HepG2 (cell line): Measurements from ENCODE around the gene SMIM20. TPM values are rescaled to one million over a fixed set of nuclear protein-coding genes. Genes with fewer than 3 reads are reported as not detected.
A peak's percentile ranks its signal among the peaks of the same experiment; 100 is the strongest.

Experiments used
- AHR ChIP-seq: IDR thresholded peaks from 2 replicates; pipeline ENCODE4 v1.6.1; 2018; ENCODE audit warnings: missing genetic modification reagents, missing compliant biosample characterization
- AKAP8 ChIP-seq: sonication (generic); formaldehyde crosslinking; IDR thresholded peaks from 2 replicates; pipeline ENCODE4 v1.5.1; 2020; ENCODE audit warnings: mild to moderate bottlenecking, missing genetic modification reagents
- CREM ChIP-seq, 2 experiments: sonication (generic) in 1 of 2; formaldehyde crosslinking in 1 of 2; IDR thresholded peaks; 2 replicates each; pipeline versions ENCODE4 v1.4.0 to v1.6.1; 2016 to 2020; ENCODE audit warnings: antibody characterized with exemption in 1 of 2, mild to moderate bottlenecking in 1 of 2, missing genetic modification reagents in 1 of 2
- ELF1 ChIP-seq: sonication (generic); formaldehyde crosslinking; IDR thresholded peaks from 2 replicates; pipeline ENCODE4 v1.4.0; 2020; ENCODE audit warnings: missing genetic modification reagents
- FOSL2 ChIP-seq: sonication (generic); formaldehyde crosslinking; IDR thresholded peaks from 2 replicates; pipeline ENCODE4 v1.4.0; 2020; ENCODE audit warnings: missing genetic modification reagents
- FOXC1 ChIP-seq: sonication (generic); formaldehyde crosslinking; IDR thresholded peaks from 2 replicates; pipeline ENCODE4 v1.8.0; 2022; ENCODE audit warnings: mild to moderate bottlenecking, missing genetic modification reagents, borderline replicate concordance
- HDAC6 ChIP-seq: fragments of 200-600 bp; sonication (generic); IDR thresholded peaks from 2 replicates; pipeline ENCODE4 v1.7.0; 2017; ENCODE audit warnings: mild to moderate bottlenecking, antibody characterized with exemption, low read length, low read depth
- HNF4A ChIP-seq: sonication (generic); formaldehyde crosslinking; IDR thresholded peaks from 2 replicates; pipeline ENCODE4 v1.4.0; 2020; ENCODE audit warnings: missing genetic modification reagents
- HOXA5 ChIP-seq: sonication (generic); formaldehyde crosslinking; IDR thresholded peaks from 2 replicates; pipeline ENCODE4 v1.4.0; 2020; ENCODE audit warnings: missing genetic modification reagents
- KIAA2018 ChIP-seq: sonication (generic); formaldehyde crosslinking; IDR thresholded peaks from 2 replicates; pipeline ENCODE4 v1.5.0; 2020; ENCODE audit warnings: mild to moderate bottlenecking, missing genetic modification reagents, borderline replicate concordance
- MTA3 ChIP-seq: sonication (generic); formaldehyde crosslinking; IDR thresholded peaks from 2 replicates; pipeline ENCODE4 v1.4.0; 2020; ENCODE audit warnings: missing genetic modification reagents
- NR2F2 ChIP-seq: IDR thresholded peaks from 2 replicates; pipeline ENCODE4 v1.6.1; 2012; ENCODE audit warnings: low read depth, inconsistent platforms, borderline replicate concordance
- TFDP1 ChIP-seq: IDR thresholded peaks from 2 replicates; pipeline ENCODE4 v1.6.1; 2016; ENCODE audit warnings: missing compliant biosample characterization, missing genetic modification reagents, borderline replicate concordance
- ZFP36L1 ChIP-seq: sonication (generic); formaldehyde crosslinking; IDR thresholded peaks from 2 replicates; pipeline ENCODE4 v1.8.0; 2022; ENCODE audit warnings: mild to moderate bottlenecking, missing genetic modification reagents, moderate library complexity
- ZNF225 ChIP-seq: sonication (generic); formaldehyde crosslinking; IDR thresholded peaks from 2 replicates; pipeline ENCODE4 v1.4.0; 2020; ENCODE audit warnings: mild to moderate bottlenecking, missing genetic modification reagents
- ZNF24 ChIP-seq: fragments of 450-650 bp; IDR thresholded peaks from 2 replicates; pipeline ENCODE4 v1.6.1; 2017; ENCODE audit warnings: antibody characterized with exemption, mild to moderate bottlenecking
- ZNF44 ChIP-seq: sonication (generic); formaldehyde crosslinking; IDR thresholded peaks from 2 replicates; pipeline ENCODE4 v1.5.1; 2020; ENCODE audit warnings: mild to moderate bottlenecking, missing genetic modification reagents
- ZNF484 ChIP-seq: sonication (generic); formaldehyde crosslinking; IDR thresholded peaks from 2 replicates; pipeline ENCODE4 v1.5.1; 2020; ENCODE audit warnings: mild to moderate bottlenecking, low read depth, missing genetic modification reagents, borderline replicate concordance
- ZNF547 ChIP-seq: sonication (generic); formaldehyde crosslinking; IDR thresholded peaks from 2 replicates; pipeline ENCODE4 v1.5.1; 2020; ENCODE audit warnings: mild to moderate bottlenecking, missing genetic modification reagents
- ZNF678 ChIP-seq: sonication (generic); formaldehyde crosslinking; IDR thresholded peaks from 2 replicates; pipeline ENCODE4 v1.4.0; 2020; ENCODE audit warnings: mild to moderate bottlenecking, missing genetic modification reagents
- ZNF781 ChIP-seq: sonication (generic); formaldehyde crosslinking; IDR thresholded peaks from 2 replicates; pipeline ENCODE4 v1.5.1; 2020; ENCODE audit warnings: borderline replicate concordance, mild to moderate bottlenecking, missing genetic modification reagents; ENCODE audit errors: not compliant biosample characterization
- polyA plus RNA-seq, 8 experiments: library from polyadenylated mRNA; depleted of rRNA in 3 of 8; stranded (reverse) in 7 of 8; unstranded in 1 of 8; fragments of >200 nt; fragmentation: Illumina TruSeq in 4 of 8; extraction: Trizol in 4 of 8; gene quantifications; 2 replicates each; pipeline versions ENCODE4 v1.2.1 to v1.2.3, GENCODE V29; 2011 to 2016; ENCODE audit warnings: low read depth in 4 of 8, missing spikeins in 1 of 8, mixed read lengths in 1 of 8; ENCODE audit not compliant: insufficient read depth in 1 of 8
- total RNA-seq, 5 experiments: library from RNA; depleted of rRNA; stranded (reverse); fragments of >200 nt; fragmentation: Illumina TruSeq; extraction: Trizol; gene quantifications; 2 replicates each; pipeline ENCODE4 v1.2.3, GENCODE V29; 2016; ENCODE audit warnings: low read depth in 1 of 5

Gene SMIM20
- total and polyA plus RNA-seq, 2 of the 13 experiments (the other 11 are each of a cell fraction or from before 2014, with no cell fraction given), result 26.3 to 30.2 TPM

GRCh38 chr4:25919676-25920075, 5.7 kb downstream of the SMIM20 start (continued):
- TF ChIP-seq ZNF678 (CRISPR knock-in tag), result no peak
- TF ChIP-seq TFDP1 (CRISPR knock-in tag), result no peak
- no peak for TF ChIP-seq KIAA2018
- no peak for TF ChIP-seq ELF1 (CRISPR knock-in tag)
- TF ChIP-seq ZNF781, result no peak
- peak; percentile 88 for TF ChIP-seq FOSL2 (CRISPR knock-in tag)
- TF ChIP-seq CREM (IDR thresholded peaks at IDR 0.05), result peak; percentile 54; the same call in 1 of the 2 replicates
- no peak for TF ChIP-seq CREM (CRISPR knock-in tag; IDR thresholded peaks at IDR 0.05)
- peak; percentile 33; the same call in 1 of the 2 replicates for TF ChIP-seq NR2F2
- no peak for TF ChIP-seq ZNF484
- TF ChIP-seq HOXA5 (CRISPR knock-in tag), result 0 out of 2 replicates have a peak, but pooled peaks have one; percentile 53
- no peak for TF ChIP-seq ZFP36L1 (CRISPR knock-in tag)
- no peak for TF ChIP-seq FOXC1 (CRISPR knock-in tag)
- TF ChIP-seq HDAC6, result no peak
- TF ChIP-seq AHR (CRISPR knock-in tag), result no peak
- TF ChIP-seq AKAP8 (CRISPR knock-in tag), result no peak
- TF ChIP-seq MTA3 (CRISPR knock-in tag), result no peak
- TF ChIP-seq ZNF24, result no peak
- TF ChIP-seq ZNF44 (CRISPR knock-in tag), result no peak
- no peak for TF ChIP-seq ZNF225 (CRISPR knock-in tag)
- TF ChIP-seq HNF4A (CRISPR knock-in tag), result peak; percentile 86
- TF ChIP-seq ZNF547 (CRISPR knock-in tag), result no peak
